Measurements from ENCODE around the gene TBC1D8. TPM values are rescaled to one million over a fixed set of nuclear protein-coding genes. Genes with fewer than 3 reads are reported as not detected.

Gene TBC1D8
- total and polyA plus RNA-seq, 4 donors, result 10.4 to 38.6 (median 13.4) TPM

DNA sequence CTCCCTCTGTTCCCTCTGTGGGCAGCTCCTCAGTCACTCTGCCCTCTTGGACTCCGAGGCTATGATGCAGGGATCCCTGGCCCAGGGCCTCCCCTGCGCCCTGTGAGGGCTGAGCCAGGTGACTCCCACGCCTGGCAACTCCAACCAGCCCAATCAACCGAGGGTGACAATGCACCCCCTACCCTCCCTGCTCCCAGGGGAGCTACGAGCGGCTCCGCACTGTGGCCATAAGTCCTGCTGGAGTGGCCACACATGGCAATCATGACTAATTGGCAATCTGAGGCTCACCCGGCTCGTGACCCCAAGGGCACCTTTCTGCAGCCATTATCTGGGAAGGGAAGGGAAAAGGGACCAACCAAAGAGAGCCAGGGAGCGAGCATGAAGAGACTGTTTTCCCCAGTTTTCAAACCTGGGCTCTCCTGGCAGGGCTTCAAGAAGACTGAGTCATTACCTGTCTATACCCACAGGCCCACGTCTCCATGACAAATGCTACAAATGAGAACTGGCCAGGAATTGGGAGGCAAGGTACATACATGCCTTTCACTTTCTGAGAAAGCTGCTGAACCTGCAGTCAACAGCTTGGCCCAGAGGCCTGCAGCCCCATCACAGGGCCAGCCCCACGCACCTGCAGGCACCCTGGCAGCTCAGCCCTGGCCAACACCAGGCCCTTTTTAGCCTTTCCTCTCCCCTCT is 104.0 kb downstream of the TBC1D8 start:
- Histone ChIP-seq H3K36me3 (ENCODE audit: control insufficient read depth in 4 of 4, insufficient read depth in 3 of 4, low read depth in 1 of 4, low read length in 3 of 4) (peaks cover 0 to 27% (median 12%) of the 10 kb centered on the region in 4 donors), H3K4me1 (ENCODE audit: control insufficient read depth in 4 of 4, insufficient read depth in 4 of 4, low read length in 3 of 4) (no peaks in the 10 kb centered on the region), H3K9ac (ENCODE audit: low read depth in 1 of 2, low read length in 2 of 2) (no peak overlapping the region), H3K4me3 (ENCODE audit: low read depth in 1 of 3, low read length in 3 of 3) (no peak overlapping the region), H3K27ac (ENCODE audit: low read depth in 1 of 2, low read length in 2 of 2) (no peak overlapping the region), H3K9me3 (ENCODE audit: control insufficient read depth in 4 of 4, low read length in 3 of 4) (no peaks in the 10 kb centered on the region), H3K27me3 (ENCODE audit: control insufficient read depth in 4 of 4, insufficient read depth in 4 of 4, low read length in 3 of 4) (no peaks in the 10 kb centered on the region)
- whole genome bisulfite sequencing, result 92% methylated on average over 12 of the region's 12 CpGs
- DNase-seq (ENCODE audit: low spot score), result no peak
- no peak for TF ChIP-seq FOXA1 (IDR thresholded peaks at IDR 0.05)
- TF ChIP-seq, protein P1, sequence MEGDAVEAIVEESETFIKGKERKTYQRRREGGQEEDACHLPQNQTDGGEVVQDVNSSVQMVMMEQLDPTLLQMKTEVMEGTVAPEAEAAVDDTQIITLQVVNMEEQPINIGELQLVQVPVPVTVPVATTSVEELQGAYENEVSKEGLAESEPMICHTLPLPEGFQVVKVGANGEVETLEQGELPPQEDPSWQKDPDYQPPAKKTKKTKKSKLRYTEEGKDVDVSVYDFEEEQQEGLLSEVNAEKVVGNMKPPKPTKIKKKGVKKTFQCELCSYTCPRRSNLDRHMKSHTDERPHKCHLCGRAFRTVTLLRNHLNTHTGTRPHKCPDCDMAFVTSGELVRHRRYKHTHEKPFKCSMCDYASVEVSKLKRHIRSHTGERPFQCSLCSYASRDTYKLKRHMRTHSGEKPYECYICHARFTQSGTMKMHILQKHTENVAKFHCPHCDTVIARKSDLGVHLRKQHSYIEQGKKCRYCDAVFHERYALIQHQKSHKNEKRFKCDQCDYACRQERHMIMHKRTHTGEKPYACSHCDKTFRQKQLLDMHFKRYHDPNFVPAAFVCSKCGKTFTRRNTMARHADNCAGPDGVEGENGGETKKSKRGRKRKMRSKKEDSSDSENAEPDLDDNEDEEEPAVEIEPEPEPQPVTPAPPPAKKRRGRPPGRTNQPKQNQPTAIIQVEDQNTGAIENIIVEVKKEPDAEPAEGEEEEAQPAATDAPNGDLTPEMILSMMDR (IDR thresholded peaks at IDR 0.05; ENCODE audit: low read depth, low read length, missing input control), result no peak
- TF ChIP-seq YY1 (IDR thresholded peaks at IDR 0.05), result no peak
- no peak for TF ChIP-seq NR2F2 (IDR thresholded peaks at IDR 0.05)
- TF ChIP-seq, protein P2, sequence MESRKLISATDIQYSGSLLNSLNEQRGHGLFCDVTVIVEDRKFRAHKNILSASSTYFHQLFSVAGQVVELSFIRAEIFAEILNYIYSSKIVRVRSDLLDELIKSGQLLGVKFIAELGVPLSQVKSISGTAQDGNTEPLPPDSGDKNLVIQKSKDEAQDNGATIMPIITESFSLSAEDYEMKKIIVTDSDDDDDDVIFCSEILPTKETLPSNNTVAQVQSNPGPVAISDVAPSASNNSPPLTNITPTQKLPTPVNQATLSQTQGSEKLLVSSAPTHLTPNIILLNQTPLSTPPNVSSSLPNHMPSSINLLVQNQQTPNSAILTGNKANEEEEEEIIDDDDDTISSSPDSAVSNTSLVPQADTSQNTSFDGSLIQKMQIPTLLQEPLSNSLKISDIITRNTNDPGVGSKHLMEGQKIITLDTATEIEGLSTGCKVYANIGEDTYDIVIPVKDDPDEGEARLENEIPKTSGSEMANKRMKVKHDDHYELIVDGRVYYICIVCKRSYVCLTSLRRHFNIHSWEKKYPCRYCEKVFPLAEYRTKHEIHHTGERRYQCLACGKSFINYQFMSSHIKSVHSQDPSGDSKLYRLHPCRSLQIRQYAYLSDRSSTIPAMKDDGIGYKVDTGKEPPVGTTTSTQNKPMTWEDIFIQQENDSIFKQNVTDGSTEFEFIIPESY (IDR thresholded peaks at IDR 0.05), result no peak
- TF ChIP-seq, protein P3, sequence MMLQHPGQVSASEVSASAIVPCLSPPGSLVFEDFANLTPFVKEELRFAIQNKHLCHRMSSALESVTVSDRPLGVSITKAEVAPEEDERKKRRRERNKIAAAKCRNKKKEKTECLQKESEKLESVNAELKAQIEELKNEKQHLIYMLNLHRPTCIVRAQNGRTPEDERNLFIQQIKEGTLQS (IDR thresholded peaks at IDR 0.05), result no peak
- no peak for TF ChIP-seq GABPA (IDR thresholded peaks at IDR 0.05 in 1 of 2, conservative IDR thresholded peaks at IDR 0.05 in 1 of 2)
- TF ChIP-seq, protein P4, sequence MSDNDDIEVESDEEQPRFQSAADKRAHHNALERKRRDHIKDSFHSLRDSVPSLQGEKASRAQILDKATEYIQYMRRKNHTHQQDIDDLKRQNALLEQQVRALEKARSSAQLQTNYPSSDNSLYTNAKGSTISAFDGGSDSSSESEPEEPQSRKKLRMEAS (IDR thresholded peaks at IDR 0.05), result no peak
- TF ChIP-seq RXRA (IDR thresholded peaks at IDR 0.05), result no peak
- TF ChIP-seq SP1 (IDR thresholded peaks at IDR 0.05), result no peak
- no peak for TF ChIP-seq TAF1 (conservative IDR thresholded peaks at IDR 0.05)
- no peak for TF ChIP-seq HNF4A (conservative IDR thresholded peaks at IDR 0.05)
- TF ChIP-seq HNF4G (IDR thresholded peaks at IDR 0.05), result no peak
- TF ChIP-seq JUND (IDR thresholded peaks at IDR 0.05), result no peak
- TF ChIP-seq, protein P5, sequence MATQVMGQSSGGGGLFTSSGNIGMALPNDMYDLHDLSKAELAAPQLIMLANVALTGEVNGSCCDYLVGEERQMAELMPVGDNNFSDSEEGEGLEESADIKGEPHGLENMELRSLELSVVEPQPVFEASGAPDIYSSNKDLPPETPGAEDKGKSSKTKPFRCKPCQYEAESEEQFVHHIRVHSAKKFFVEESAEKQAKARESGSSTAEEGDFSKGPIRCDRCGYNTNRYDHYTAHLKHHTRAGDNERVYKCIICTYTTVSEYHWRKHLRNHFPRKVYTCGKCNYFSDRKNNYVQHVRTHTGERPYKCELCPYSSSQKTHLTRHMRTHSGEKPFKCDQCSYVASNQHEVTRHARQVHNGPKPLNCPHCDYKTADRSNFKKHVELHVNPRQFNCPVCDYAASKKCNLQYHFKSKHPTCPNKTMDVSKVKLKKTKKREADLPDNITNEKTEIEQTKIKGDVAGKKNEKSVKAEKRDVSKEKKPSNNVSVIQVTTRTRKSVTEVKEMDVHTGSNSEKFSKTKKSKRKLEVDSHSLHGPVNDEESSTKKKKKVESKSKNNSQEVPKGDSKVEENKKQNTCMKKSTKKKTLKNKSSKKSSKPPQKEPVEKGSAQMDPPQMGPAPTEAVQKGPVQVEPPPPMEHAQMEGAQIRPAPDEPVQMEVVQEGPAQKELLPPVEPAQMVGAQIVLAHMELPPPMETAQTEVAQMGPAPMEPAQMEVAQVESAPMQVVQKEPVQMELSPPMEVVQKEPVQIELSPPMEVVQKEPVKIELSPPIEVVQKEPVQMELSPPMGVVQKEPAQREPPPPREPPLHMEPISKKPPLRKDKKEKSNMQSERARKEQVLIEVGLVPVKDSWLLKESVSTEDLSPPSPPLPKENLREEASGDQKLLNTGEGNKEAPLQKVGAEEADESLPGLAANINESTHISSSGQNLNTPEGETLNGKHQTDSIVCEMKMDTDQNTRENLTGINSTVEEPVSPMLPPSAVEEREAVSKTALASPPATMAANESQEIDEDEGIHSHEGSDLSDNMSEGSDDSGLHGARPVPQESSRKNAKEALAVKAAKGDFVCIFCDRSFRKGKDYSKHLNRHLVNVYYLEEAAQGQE (IDR thresholded peaks at IDR 0.05), result no peak
- no peak for TF ChIP-seq EGR1 (IDR thresholded peaks at IDR 0.05; ENCODE audit: low read depth in 2 of 2)
- no peak for TF ChIP-seq RAD21 (IDR thresholded peaks at IDR 0.05)
- no peak for TF ChIP-seq FOXA2 (IDR thresholded peaks at IDR 0.05)
